ENCODE data around the gene TRIM65.

GRCh38 chr17:75878174-75878998 lies 18.4 kb downstream of the TRIM65 start, which contains the start of gene TRIM47:
- TF ChIP-seq, protein P1, sequence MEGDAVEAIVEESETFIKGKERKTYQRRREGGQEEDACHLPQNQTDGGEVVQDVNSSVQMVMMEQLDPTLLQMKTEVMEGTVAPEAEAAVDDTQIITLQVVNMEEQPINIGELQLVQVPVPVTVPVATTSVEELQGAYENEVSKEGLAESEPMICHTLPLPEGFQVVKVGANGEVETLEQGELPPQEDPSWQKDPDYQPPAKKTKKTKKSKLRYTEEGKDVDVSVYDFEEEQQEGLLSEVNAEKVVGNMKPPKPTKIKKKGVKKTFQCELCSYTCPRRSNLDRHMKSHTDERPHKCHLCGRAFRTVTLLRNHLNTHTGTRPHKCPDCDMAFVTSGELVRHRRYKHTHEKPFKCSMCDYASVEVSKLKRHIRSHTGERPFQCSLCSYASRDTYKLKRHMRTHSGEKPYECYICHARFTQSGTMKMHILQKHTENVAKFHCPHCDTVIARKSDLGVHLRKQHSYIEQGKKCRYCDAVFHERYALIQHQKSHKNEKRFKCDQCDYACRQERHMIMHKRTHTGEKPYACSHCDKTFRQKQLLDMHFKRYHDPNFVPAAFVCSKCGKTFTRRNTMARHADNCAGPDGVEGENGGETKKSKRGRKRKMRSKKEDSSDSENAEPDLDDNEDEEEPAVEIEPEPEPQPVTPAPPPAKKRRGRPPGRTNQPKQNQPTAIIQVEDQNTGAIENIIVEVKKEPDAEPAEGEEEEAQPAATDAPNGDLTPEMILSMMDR (IDR thresholded peaks at IDR 0.05; ENCODE audit: low read depth, low read length, poor library complexity, severe bottlenecking) = no peak
- no peak for TF ChIP-seq EZH2phosphoT487 (IDR thresholded peaks at IDR 0.05; ENCODE audit: borderline replicate concordance, low read length)

Measured in DOHH2 (cell line).